Posterior vena cava (tissue), 2 donors: ENCODE results near the gene TENM4. TPM values are rescaled to one million over a fixed set of nuclear protein-coding genes. Genes with fewer than 3 reads are reported as not detected.

ENCODE experiments used
- DNase-seq: peaks from one replicate; pipeline ENCODE4 v3.0.0-alpha.2; 2020; ENCODE audit warnings: low spot score
- intact Hi-C, 2 donors: fragments of 100-400 bp; cut with DNase I; formaldehyde crosslinking; loops; one replicate each; pipeline versions ENCODE4 v1.14.1 to v1.14.2; 2022 to 2023
- total RNA-seq, 2 donors: library from RNA; stranded (reverse); fragmentation: NEBNext Ultra II Directional; extraction: Animal tissue kit (Norgen Biotek cat#: 25700); gene quantifications; one replicate each; pipeline ENCODE4 v1.2.1, GENCODE V29; 2021
- donor health status: DM: yes; HTN: yes; CAD: no.
- donor health status: DM: yes; HTN: yes; CAD: no.

TENM4 gene
- total RNA-seq, 2 donors from 2014 or later = 5.6 to 7.4 TPM

GRCh38 chr11:79119491-79120284 is 321.1 kb downstream of the TENM4 start:
- DNase-seq = no peak
- intact Hi-C loops = no loop called here

DNA sequence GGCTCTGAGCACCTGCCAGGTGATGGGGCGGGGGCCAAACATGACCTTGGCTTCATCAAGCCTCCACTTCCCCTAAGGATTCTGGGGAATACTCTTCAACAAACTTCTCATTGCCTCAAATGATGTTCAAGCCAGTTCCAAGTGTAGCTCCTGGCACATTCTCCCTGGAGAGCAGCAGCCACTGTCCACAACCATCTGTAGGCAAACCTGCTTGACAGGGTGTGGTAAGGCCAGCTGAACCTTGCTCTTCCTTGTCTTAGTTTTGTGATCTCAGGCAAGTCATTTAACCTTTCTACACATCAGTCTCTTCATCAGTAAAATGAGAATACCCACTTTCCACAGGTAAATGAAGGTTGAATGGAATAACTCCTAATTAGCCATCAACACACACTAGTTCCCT is 323.3 kb downstream of the TENM4 start:
- no peak for DNase-seq
- intact Hi-C loops = no loop called here

DNA sequence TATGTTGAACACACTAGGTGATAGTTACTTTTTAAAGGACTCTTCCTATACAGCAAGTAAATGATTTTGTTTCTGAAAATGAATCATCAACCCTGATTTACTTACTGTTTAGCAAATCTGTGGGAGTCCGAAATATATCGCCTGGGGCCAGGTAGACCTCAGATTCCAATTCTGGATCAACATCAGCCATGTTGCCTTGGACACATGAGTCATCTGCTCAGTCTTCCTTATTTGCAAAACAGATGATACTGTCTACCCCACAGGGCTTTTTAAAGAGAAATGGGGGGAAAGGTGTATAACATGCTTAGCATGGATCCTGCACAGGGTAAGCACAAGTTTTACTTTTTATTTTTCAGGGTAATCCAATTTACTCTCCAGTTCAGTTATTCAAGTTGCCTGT is 324.2 kb downstream of the TENM4 start:
- no peak for DNase-seq
- intact Hi-C loops = no loop called here

DNA sequence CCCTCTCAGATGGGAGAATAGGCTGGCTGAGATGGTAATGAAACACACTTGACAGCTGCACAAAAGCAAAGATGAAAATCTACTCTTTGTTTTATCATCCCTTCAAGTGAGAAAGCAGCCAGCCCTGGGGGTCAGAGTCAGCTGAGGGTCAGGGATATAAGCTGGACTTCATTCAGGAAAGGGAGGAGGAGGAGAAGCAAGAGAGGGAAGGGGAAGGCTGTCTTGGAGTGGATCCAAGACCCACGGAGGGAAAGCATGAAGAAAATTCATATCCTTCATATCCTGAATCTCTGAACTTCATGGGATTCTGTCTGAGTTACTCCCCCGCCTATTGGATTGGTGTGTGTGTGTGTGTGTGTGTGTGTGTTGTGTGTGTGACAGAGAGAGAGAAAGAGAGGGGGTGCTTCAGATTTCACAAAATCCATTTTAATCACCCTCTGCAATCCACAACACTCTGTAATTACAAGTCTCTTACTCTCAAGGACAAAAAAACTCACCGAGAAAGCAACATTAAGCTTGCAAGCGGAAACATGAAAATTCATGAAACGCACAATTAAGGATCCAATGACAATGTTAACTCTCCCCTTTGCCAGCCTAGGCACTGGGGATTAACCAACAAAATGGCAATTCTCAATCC is 327.7 kb downstream of the TENM4 start:
- no peak for DNase-seq
- intact Hi-C loops = no loop called here

- intact Hi-C loops = no loop called here
- no peak for DNase-seq
Measured at GRCh38 chr11:79110796-79111195, 330.0 kb downstream of the TENM4 start.

GRCh38 chr11:79110321-79110720 is 330.5 kb downstream of the TENM4 start:
- intact Hi-C loops = no loop called here
- DNase-seq = no peak

DNA sequence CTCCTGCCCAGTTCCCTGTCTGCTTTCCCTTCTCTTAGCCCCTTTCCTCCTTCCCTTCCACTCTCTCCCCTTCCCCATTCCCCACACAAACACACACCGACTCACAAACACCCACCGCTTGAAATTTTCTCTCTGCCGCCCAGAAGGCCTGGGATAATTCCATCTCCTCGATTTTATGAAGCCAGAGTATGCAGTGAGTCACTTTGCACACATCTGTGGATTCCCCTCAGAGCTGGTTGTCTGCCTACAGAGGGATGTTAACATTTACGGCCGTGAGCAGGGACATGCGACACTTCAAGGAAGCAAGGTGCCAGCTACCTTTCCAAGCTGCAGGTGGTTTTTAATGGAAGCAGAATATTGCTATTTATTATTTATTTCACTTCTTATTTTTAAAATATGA is 332.0 kb downstream of the TENM4 start:
- DNase-seq = no peak
- intact Hi-C loops = loop anchor here in 1 of 2 donors (5.0 kb wide), 1 partner anchor 1147 kb away; no protein-coding TSS in a partner anchor

DNA sequence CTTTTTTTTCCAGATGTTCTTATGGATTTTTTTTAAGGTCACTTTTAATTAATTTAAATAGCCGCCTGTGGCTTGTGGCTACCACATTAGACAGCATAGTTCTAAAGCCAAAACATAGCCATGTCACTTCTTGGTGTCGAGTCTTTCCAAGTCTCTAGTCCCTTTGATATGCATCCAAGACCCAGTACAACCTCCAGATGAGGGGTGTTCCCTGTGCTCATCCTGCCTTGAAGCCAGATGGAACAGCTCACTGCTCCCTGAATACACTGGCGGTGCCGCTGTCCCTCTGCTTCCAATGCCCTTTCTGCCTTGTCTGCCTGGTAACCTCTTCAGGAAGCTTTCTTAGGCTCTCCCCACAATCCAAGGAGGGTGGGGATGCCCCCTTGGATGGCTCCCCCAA is 338.0 kb downstream of the TENM4 start:
- intact Hi-C loops = no loop called here
- DNase-seq = no peak

DNA sequence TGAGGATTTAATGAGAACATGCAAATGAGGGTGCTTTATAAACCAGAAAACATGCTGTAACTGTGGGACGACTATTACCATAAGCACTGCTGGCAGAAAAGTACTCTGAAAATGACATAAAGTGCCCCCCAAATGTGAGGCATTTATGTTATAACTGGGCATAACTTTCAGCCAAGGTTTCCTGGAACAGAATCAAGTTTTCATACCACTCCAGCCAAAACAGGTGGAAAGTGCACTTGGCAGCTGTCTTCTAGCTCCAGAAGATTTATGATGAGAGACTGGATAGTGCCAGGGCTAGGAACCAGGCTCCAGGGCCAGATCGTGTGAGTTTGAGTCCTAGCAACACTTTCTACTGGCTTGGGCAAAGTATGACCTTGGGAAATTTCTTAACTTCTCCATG is 339.2 kb downstream of the TENM4 start:
- intact Hi-C loops = no loop called here
- no peak for DNase-seq

DNA sequence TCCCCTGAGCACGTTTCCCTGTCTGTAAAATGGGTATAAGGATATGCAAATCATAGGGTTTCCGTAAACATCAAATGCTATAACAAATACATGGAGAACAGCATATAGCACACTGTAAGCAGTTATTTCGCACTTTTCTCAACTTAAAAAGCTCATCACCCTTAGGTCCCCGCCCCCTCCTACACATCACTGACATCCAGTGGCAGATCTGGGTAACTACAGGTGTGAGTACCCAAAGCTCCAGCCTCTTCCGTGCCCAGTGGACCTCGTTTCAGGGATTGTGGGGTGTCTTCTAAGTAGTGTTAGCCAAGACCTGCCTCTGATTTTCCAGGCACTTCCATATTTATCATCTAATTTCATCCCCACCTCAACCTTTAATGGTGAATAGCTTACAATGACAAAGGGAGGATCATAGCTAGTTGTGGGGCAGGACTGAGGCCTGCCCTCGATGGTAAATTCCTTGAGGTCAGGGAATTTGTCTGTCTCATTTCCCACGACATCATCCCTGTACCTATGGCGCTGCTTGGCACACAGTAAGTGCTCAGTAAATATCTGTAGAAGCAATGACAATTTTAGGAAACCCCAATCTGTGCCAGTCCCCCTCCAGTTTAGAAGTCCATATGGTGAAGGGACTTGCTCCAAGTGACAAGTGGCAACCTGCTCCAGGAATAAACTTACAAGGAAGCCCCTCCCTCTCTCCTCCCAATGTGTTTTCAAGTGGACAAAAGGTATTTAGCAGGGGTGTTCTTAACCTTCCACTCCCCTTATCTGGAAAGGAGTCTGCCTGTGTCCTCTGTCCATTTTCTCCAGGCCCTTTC is 340.5 kb downstream of the TENM4 start:
- no peak for DNase-seq
- intact Hi-C loops = no loop called here

- intact Hi-C loops = loop anchor here in 1 of 2 donors (10.0 kb wide), 1 partner anchor 453 kb away; no protein-coding TSS in a partner anchor
- no peak for DNase-seq
Measured at GRCh38 chr11:79098146-79098545, 342.7 kb downstream of the TENM4 start.

- DNase-seq = no peak
- intact Hi-C loops = loop anchor here in 1 of 2 donors (10.0 kb wide), 1 partner anchor 453 kb away; no protein-coding TSS in a partner anchor
Measured at GRCh38 chr11:79097246-79097875, 343.5 kb downstream of the TENM4 start.

GRCh38 chr11:79095424-79095823 is 345.4 kb downstream of the TENM4 start:
- DNase-seq = no peak
- intact Hi-C loops = loop anchor here in 1 of 2 donors (10.0 kb wide), 1 partner anchor 451 kb away; no protein-coding TSS in a partner anchor

DNA sequence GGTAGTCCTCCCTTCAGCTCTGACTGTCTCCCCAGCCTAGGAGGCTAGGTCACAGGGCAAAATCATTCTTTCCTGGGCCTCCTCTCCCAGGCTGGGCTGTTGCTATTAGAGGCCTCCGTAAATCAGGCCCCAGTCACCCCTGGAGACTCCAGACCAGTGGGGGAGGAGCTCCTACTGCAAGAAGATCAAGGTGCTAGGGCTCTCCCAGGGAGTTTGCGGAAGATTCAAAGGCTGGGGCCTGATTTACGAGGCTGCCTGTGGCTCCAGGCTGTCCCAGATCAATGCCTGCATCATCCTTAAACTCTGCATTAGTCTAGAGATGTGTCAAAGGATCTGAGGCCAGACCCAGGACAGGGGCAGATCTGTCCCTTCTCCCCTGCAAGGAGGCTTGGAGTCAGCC is 346.2 kb downstream of the TENM4 start:
- no peak for DNase-seq
- intact Hi-C loops = loop anchor here in 1 of 2 donors (10.0 kb wide), 1 partner anchor 450 kb away; no protein-coding TSS in a partner anchor

DNA sequence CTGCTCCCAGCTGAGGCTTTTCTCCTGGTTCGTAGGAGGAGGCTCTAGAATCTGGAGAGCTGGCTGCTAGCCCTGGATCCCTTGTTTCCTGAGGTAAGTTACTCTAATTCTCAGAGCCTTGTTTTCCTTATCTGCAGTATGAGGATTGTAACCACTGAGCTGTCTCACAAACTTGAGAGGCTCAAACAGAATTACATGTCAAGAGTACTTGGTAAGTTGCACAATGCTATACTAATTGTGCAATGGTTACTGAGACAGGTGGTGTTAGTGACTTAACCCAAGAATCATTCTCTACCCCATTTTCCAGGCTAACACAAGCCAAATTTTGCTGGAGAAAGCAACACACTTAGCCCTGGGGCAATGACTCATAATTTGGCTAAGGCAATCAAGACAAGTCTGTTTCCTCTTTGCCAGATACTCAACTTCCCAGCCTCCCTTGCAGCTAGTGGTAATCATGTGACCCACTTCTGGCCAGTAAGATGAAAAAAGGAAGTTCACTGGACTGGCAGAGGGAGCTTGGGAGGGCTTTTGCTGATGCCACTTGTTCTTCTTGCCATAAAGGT is 348.0 kb downstream of the TENM4 start:
- DNase-seq = no peak
- intact Hi-C loops = loop anchor here in 1 of 2 donors (10.0 kb wide), 1 partner anchor 448 kb away; no protein-coding TSS in a partner anchor

DNA sequence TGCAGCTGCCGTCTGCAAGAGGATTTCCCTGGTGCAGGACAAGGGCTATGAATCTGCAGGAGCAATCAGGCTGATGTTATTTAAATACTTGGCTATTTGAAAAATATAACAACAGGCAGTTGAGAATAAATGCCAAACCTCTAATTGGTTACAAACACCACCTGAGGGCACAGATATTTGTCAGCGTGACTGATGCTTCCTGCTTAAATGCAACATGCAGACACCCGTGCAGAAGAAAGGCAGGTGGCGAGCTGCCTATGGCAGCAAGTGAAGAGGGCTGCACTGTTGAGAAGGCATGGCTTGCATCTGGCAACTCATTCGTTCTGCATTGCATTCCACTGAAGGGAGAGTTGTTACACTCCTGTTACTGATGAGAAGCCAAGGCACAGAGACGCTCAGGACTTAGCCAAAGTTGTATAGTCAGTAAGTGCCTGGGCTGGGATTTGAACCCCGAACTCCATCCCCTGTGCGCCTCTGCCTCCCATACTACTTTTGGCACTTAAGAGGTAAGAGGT is 350.6 kb downstream of the TENM4 start:
- no peak for DNase-seq
- intact Hi-C loops = loop anchor here in 1 of 2 donors (10.0 kb wide), 1 partner anchor 445 kb away; no protein-coding TSS in a partner anchor

DNA sequence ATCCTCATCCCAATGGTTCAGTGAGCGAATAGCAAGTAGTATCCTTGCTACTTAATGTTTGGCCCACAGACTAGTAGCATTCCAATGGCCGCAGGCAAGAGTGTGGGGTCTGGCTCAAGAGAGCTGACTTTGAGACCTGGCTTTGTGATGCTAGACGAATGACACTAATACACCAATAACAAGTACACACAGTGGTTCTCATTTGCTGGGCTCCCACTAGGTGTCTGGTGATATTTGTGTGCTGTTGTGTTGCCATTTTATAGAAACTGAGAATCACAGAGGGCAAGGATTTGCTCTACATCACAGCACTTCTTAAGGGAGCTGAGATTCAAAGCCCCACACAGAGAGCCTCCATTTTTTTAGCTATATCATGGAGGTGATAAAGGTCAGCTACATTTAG is 351.2 kb downstream of the TENM4 start:
- intact Hi-C loops = no loop called here
- no peak for DNase-seq

- DNase-seq = no peak
- intact Hi-C loops = no loop called here
Measured at GRCh38 chr11:79088967-79089366, 351.9 kb downstream of the TENM4 start.

DNA sequence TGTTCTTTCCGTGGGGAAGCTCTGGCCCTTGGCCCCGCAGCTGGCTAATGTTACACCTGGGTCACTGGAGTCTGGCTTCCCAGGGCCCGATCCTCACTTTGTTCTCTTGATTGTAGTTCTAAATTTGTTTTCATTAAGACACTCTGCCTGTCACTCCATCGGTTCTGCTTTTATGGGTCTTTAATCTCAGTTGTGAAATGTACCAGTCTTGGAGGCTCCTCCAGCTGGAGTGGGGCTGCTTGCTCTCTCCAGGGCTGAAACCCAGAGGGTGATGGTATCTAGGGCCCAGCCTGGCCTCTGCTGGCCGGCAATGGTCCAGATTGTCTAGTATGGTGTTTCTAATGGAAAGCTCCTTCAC is 352.9 kb downstream of the TENM4 start:
- DNase-seq = no peak
- intact Hi-C loops = no loop called here
